Tibial nerve (tissue), 4 donors: ENCODE results near the gene TPP2.

Experiments used
- EP300 ChIP-seq, 2 donors: sonication (generic); formaldehyde crosslinking; IDR thresholded peaks; one replicate each; pipeline ENCODE4 v1.6.1; 2017; ENCODE audit warnings: antibody characterized with exemption in 2 of 2, mild to moderate bottlenecking in 1 of 2
- POLR2A ChIP-seq, 2 donors: fragments of 450-650 bp; IDR thresholded peaks; one replicate each; pipeline ENCODE4 v1.6.1; 2017; ENCODE audit warnings: antibody characterized with exemption in 2 of 2, mild to moderate bottlenecking in 2 of 2, moderate library complexity in 2 of 2
- TF ChIP-seq, protein P1 (sequence below), 5 experiments: fragments of 200-600 bp in 3 of 5; fragments of 450-650 bp in 2 of 5; sonication (generic) in 3 of 5; IDR thresholded peaks; one replicate each; pipeline ENCODE4 v1.5.1; 2016 to 2019; ENCODE audit warnings: antibody characterized with exemption in 5 of 5, mild to moderate bottlenecking in 3 of 5, moderate library complexity in 2 of 5

DNA sequence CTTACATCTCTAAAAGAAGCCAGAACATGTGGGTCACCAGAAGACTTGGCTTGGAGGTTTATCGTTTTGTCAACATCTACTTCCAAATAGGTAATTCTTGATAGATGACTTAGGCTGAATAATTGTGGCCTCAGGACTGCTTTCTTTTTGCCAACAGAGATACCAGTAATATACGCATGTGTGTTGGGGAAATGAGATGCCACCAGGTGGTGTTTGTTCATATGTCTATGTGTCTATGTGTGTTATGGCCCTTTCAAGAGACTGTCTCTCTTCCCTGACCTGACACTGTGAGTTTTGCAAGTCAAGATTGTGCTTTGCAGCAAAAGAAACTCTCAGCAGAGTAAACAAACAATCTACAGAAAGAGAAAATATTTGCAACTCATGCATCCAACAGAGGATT, 129.6 kb downstream of the TPP2 start:
- TF ChIP-seq, protein P1, sequence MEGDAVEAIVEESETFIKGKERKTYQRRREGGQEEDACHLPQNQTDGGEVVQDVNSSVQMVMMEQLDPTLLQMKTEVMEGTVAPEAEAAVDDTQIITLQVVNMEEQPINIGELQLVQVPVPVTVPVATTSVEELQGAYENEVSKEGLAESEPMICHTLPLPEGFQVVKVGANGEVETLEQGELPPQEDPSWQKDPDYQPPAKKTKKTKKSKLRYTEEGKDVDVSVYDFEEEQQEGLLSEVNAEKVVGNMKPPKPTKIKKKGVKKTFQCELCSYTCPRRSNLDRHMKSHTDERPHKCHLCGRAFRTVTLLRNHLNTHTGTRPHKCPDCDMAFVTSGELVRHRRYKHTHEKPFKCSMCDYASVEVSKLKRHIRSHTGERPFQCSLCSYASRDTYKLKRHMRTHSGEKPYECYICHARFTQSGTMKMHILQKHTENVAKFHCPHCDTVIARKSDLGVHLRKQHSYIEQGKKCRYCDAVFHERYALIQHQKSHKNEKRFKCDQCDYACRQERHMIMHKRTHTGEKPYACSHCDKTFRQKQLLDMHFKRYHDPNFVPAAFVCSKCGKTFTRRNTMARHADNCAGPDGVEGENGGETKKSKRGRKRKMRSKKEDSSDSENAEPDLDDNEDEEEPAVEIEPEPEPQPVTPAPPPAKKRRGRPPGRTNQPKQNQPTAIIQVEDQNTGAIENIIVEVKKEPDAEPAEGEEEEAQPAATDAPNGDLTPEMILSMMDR (IDR thresholded peaks at IDR 0.05): no peak
- no peak for TF ChIP-seq POLR2A (IDR thresholded peaks at IDR 0.05)
- no peak for TF ChIP-seq EP300 (IDR thresholded peaks at IDR 0.05)
